Measurements from ENCODE around the gene JAK1. TPM values are rescaled to one million over a fixed set of nuclear protein-coding genes. Genes with fewer than 3 reads are reported as not detected.

JAK1 gene
- total and polyA plus RNA-seq, 10 of the 15 experiments (the other 5 are each of a cell fraction or from before 2014, with no cell fraction given), result 9.6 to 45.5 (median 35.7) TPM

DNA sequence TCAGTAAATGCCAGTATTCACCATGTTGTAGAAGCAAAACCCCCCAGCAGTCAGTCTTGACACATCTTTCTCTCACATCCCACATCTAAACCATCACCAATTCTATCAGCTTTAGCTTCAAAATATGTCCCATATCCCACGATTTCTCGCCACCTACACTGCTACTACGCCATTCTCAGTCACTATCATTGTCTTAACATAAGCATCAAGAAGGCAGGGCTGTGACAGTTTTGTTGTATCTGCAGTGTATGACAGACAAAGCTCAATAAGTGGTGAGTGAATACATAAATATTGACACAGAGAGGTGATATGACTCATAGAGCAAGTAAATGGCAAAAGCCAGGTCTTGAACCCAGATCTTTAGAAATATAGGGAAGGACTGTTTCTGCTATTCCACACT, 59.9 kb downstream of the JAK1 start:
- Histone ChIP-seq H3K27ac (ENCODE audit: control insufficient read depth, insufficient read depth) (no peak overlapping the region), H4K20me1 (ENCODE audit: control insufficient read depth, insufficient read depth) (no peaks in the 10 kb centered on the region; the same call in 1 of the 2 replicates), H2AFZ (ENCODE audit: control insufficient read depth, low read depth, low read length) (no peak overlapping the region), H3K79me2 (ENCODE audit: control insufficient read depth, insufficient read depth, low read length) (peaks cover 8% of the 10 kb centered on the region), H3K4me3 (no peak overlapping the region), H3K36me3 (ENCODE audit: control insufficient read depth in 2 of 2, insufficient read depth in 2 of 2, low read length in 1 of 2) (no peaks in the 10 kb centered on the region), H3K27me3 (replicated peaks in 1 of 2; ENCODE audit: control insufficient read depth in 2 of 2, insufficient read depth in 2 of 2, low read length in 1 of 2) (no peaks in the 10 kb centered on the region), H3K9me3 (replicated peaks; ENCODE audit: control insufficient read depth, insufficient read depth, low read length) (no peaks in the 10 kb centered on the region), H3K4me2 (ENCODE audit: control insufficient read depth, insufficient read depth) (no peak overlapping the region), H3K4me1 (ENCODE audit: control insufficient read depth, insufficient read depth, low read length) (peaks cover 9% of the 10 kb centered on the region), H3K9ac (ENCODE audit: control insufficient read depth, insufficient read depth, low read length) (no peak overlapping the region)
- TF ChIP-seq CBFB (IDR thresholded peaks at IDR 0.05; ENCODE audit: low read depth), result no peak
- no peak for TF ChIP-seq TARDBP (IDR thresholded peaks at IDR 0.05; ENCODE audit: borderline replicate concordance)
- no peak for TF ChIP-seq NR2C2 (IDR thresholded peaks at IDR 0.05; ENCODE audit: borderline replicate concordance, control insufficient read depth, insufficient read length, low read depth)
- TF ChIP-seq CHD1 (IDR thresholded peaks at IDR 0.05; ENCODE audit: low read depth, low read length), result no peak
- ChIA-PET RAD21 (ENCODE audit: unreplicated experiment) (interaction anchor here (1.0 kb wide), 1 partner anchor 11 kb away, joined by 4 read pairs; no protein-coding TSS in a partner anchor), CTCF (interaction anchor here (0.6 to 1.5 kb wide), 2 partner anchors 11 to 47 kb away, joined by 3 to 5 read pairs; no protein-coding TSS in a partner anchor), SMC1A (ENCODE audit: uncharacterized antibody, unreplicated experiment) (interaction anchor here (0.8 to 1.3 kb wide), 4 partner anchors 16 to 61 kb away, joined by 3 to 5 read pairs (median 4); no protein-coding TSS in a partner anchor), POLR2A (no interaction called here)
- 39% methylated on average over 3 of the region's 3 CpGs for WGBS (ENCODE audit: insufficient coverage, insufficient replicate concordance, low lambda C conversion rate, missing lambda C conversion rate)
- FAIRE-seq, result no peak
- intact Hi-C loops (cut with micrococcal nuclease; ENCODE audit: unreplicated experiment) (no loop called here), in situ Hi-C loops (cut with MboI) (no loop called here)
- no peak for ATAC-seq
- BruUV-seq (replicated peaks), result no TSS peak
- no peak for DNase-seq (ENCODE audit: low read depth, low spot score)

DNA sequence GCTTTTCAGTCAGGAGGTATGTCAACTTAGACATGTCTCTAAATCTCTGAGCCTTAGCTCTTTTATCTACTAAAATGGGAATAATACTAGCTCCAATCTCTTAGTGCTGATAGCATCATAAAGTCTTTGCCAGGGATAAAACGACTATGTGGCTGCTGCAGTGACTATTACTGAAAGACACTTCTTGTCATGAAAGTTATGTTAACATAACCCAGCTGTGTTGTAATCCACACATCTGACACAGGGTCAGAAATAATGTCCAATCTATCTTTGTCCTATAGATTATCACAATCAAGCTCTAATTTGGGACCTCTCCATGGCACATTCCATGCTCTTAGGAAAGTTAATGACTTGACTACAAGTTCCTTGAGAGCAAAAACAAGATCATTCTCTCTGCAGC, 62.8 kb downstream of the JAK1 start:
- Histone ChIP-seq H3K4me2 (ENCODE audit: control insufficient read depth, insufficient read depth) (no peak overlapping the region), H3K9me3 (replicated peaks; ENCODE audit: control insufficient read depth, insufficient read depth, low read length) (no peaks in the 10 kb centered on the region), H2AFZ (ENCODE audit: control insufficient read depth, low read depth, low read length) (no peak overlapping the region), H3K36me3 (ENCODE audit: control insufficient read depth in 2 of 2, insufficient read depth in 2 of 2, low read length in 1 of 2) (0 out of 4 replicates have a peak, but pooled peaks cover 0 to 2% of the 10 kb centered on the region in 2 experiments), H3K4me3 (no peak overlapping the region), H3K27me3 (replicated peaks in 1 of 2; ENCODE audit: control insufficient read depth in 2 of 2, insufficient read depth in 2 of 2, low read length in 1 of 2) (no peaks in the 10 kb centered on the region), H3K4me1 (ENCODE audit: control insufficient read depth, insufficient read depth, low read length) (peaks cover 9% of the 10 kb centered on the region), H3K27ac (ENCODE audit: control insufficient read depth, insufficient read depth) (no peak overlapping the region), H3K79me2 (ENCODE audit: control insufficient read depth, insufficient read depth, low read length) (peaks cover 15% of the 10 kb centered on the region), H3K9ac (ENCODE audit: control insufficient read depth, insufficient read depth, low read length) (no peak overlapping the region), H4K20me1 (ENCODE audit: control insufficient read depth, insufficient read depth) (peaks cover 4% of the 10 kb centered on the region; the same call in 1 of the 2 replicates)
- BruUV-seq (replicated peaks), result no TSS peak
- FAIRE-seq (no peak), ATAC-seq (no peak), DNase-seq (ENCODE audit: low read depth, low spot score) (no peak)
- POLR2A ChIA-PET, result no interaction called here
- TF ChIP-seq MYC (IDR thresholded peaks at IDR 0.05; ENCODE audit: insufficient read depth, insufficient read length, insufficient replicate concordance, low read length, severe bottlenecking) (no peak), FOXM1 (IDR thresholded peaks at IDR 0.05; ENCODE audit: low read depth, low read length) (no peak), STAT3 (IDR thresholded peaks at IDR 0.05; ENCODE audit: low read depth, low read length) (no peak), RAD21 (IDR thresholded peaks at IDR 0.05; ENCODE audit: insufficient read depth, low read depth, low read length) (no peak), FOS (IDR thresholded peaks at IDR 0.05; ENCODE audit: borderline replicate concordance, extremely low read depth, insufficient read length) (no peak), STAT1 (conservative IDR thresholded peaks at IDR 0.05) (no peak), POU2F2 (IDR thresholded peaks at IDR 0.05; ENCODE audit: borderline replicate concordance, low read depth, low read length) (no peak), NBN (IDR thresholded peaks at IDR 0.05) (no peak), ZSCAN29 (IDR thresholded peaks at IDR 0.05) (no peak)
- in situ Hi-C loops (cut with MboI), result no loop called here
- RAD21 ChIA-PET (ENCODE audit: unreplicated experiment), result interaction anchor here (1.2 kb wide), 1 partner anchor 14 kb away, joined by 3 read pairs; no protein-coding TSS in a partner anchor
- SMC1A ChIA-PET (ENCODE audit: uncharacterized antibody, unreplicated experiment), result interaction anchor here (0.7 to 0.9 kb wide), 2 partner anchors 10 to 108 kb away, joined by 3 read pairs; no protein-coding TSS in a partner anchor
- CTCF ChIA-PET, result interaction anchor here (0.9 to 1.2 kb wide), 2 partner anchors 9 to 30 kb away, joined by 3 read pairs; no protein-coding TSS in a partner anchor
- intact Hi-C loops (cut with micrococcal nuclease; ENCODE audit: unreplicated experiment), result no loop called here
- 46% methylated on average over 1 of the region's 1 CpG for WGBS (ENCODE audit: insufficient coverage, insufficient replicate concordance, low lambda C conversion rate, missing lambda C conversion rate)
